ENCODE results near the gene PTGDR2.
A peak's percentile ranks its signal among the peaks of the same experiment; 100 is the strongest.

PTGDR2 gene

DNA sequence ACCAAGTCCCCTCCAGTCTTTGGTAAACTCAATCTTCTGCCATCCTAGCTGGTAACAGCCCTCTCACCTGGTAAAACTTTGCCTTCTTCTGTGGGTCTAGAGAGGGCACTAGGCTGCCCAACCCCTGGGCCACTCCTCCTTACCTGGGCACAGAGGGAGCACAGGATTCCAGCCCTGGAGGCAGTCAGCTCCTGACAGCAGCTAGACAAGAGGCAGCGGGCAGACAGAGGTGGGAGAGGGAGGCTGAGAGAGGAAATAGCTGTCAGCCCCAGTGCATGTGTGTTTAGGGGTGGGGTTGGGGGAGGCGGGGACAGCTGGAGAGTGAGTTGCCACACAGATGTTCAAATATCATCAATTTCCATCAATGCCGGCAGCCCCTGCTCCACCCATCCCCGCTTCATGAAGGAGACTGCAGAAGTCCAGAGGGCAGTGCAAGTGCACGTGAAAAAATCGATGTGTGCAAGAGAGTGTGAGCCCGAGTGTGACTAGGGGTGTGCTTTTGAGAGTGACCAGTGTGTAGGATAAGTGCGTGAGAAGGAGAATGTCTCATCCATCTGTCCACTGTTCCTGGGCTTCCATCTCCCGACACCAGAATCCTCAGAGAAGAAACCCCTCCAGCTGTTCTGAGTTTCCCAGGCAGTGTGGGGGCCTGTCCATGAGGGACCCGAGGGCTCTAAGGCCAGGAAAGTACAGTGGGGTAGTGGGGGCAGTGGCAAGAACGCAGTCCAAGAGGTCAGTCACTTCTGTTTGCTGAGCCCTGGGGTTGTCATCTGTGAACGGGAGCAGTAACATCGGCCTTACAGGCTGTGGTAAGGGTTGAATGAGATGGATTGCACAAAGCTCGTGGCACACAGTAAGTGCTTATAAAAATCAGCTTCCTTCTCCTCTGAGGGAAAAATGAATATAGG lies at the start of gene PTGDR2:
TSS of gene PTGDR2 (minus strand) at position 225 of the 908 bp plus-strand sequence. CDS start 2,228 bp downstream, outside the sequence.
- DNase-seq (ENCODE audit: low spot score): no peak

- no peak for DNase-seq (ENCODE audit: low spot score)
Observed at GRCh38 chr11:60905047-60905446, 49.3 kb upstream of the PTGDR2 start.

GRCh38 chr11:60902625-60903024 lies 46.9 kb upstream of the PTGDR2 start:
- no peak for DNase-seq (ENCODE audit: low spot score)

DNA sequence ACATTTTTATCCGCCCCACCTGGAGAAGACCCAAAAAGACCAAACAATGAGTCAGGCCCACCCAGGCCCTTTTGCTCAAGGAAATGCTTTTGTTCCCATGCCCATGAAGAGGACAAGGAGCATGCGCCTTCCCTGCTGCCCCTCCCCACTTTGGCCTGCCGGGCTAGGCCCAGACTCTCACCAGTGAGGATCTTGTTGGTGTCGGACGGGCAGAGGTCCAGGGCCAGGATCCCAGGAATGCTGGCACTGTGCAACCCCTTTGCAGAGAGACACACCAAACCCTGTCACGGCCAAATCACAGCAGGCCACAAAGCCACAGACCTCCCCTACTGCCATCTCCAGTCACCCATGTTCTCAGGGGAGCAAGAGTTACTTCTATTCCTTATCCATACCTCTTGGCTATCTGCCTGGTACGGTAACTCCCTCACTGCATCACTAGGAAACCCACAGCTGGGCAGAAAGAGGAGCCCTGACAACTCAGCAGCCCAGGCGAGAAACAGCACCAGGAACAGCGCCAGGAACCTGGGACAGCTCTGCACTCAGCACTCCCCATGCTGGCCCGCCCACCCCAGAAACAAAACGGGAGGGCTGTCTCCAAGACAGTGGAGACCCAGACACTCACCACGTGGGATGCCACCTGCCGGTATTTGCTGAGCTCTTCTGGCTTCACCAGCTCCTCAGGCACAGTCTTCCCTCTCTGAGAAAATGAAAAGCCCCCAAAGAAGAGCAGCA lies 45.1 kb upstream of the PTGDR2 start:
- DNase-seq (ENCODE audit: low spot score): no peak

- no peak for DNase-seq (ENCODE audit: low spot score)
Observed at GRCh38 chr11:60899977-60900376, 44.2 kb upstream of the PTGDR2 start.

DNA sequence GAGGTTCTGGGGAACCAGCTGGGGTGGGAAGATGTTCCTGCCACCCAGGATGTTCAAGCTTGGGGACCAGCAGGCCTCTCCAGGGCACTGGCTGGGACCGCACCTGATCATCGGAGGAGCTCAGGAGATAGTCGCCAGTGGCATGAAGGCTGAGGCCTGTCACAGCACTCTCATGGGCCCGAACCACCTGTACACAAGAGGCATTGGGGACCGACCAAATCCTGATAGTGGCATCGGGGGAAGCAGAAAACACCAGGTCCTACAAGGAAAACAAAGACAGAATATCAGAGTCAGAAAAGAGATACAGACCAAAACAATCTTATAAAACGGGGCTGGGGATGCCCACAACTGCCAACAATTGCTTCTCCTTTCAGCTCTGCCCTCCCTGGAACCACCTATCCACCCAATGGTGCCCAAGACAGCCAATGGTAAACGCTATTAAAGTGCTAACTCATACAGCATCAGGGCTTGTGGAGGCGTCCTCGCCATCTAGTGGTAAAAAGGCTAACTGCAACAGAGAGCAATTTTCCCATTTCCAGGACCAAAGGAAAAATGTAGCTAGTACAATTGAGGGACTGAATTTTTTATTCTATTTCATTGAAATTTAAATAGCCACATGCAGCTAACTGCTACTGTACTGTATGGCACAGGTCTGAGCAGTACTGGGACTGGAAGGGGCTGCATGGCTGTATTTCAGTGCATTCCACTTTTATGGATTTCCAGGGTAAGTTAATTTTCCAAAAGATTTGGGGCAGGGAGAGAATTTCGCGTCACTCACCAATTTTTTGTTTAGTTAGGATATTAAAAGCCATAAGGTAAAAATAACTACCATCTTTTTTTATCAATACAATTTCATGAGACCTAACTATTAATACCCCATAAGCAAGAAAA lies 43.5 kb upstream of the PTGDR2 start:
- DNase-seq (ENCODE audit: low spot score): peak; percentile 65

DNA sequence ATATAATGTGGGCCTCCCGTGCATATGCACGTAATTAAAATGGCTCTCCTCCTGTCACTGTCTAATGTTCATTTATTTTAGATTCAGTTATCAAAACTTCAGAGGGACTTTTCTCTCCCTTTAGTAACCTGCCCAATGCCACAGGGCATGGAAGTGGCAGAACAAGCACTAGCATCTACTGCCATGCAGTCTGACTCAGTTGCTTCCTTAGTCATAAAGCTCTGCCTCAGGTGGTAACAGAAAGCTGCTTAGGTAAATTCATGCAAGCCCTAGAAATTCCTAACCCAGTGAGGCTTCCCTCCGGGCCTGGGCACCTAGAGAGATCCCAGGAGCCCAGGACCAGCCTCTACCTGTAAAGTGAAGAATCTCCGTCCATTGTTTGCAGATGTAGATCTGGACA lies 41.7 kb upstream of the PTGDR2 start:
- no peak for DNase-seq (ENCODE audit: low spot score)

DNA sequence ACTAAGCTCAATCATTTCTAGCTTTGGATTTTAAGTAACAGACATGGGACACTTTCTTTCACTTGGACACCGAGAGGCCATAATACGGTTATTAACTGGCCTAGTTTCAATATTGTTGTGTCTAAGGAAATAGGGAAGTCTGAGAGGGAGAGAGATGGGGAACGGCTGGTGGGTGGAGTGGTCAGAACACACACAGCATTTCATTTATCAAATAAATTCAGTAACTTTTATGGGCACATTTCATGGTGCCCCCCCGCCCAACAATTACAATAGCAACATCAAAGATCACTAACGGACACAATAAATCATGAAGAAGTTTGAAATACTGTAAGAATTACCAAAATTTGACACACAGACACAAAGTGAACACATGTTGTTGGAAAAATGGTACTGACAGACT lies 39.9 kb upstream of the PTGDR2 start:
- no peak for DNase-seq (ENCODE audit: low spot score)

DNA sequence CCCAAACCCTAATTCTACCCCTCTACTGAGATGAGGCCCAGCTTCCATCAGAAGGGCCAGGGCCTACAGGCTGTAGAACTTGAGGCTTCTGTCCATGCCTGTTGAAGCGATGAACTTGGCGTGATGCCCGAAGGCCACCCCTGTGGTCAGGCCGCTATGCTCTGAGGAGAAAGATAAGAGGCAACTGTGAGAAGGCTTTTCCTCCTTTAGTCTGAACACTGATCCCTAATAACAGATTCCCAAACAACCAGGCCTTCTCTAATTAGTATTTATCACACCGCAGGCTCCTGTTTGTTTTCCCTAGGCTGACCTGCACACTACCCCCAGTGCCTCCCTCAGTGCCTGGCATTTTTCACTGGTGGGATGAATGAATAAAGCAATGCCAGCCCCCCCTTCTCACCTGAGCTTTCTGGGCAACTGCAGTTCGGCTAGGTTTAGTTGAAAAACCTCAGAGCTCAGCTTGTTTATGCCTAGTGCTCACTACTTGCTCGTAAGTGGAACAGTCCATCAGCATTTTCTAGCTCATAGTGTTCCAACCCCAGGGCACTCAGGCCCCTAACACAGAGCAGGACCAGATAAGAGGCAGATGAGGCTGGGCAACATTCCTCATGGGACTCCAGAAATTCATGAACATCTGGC lies 35.5 kb upstream of the PTGDR2 start:
- DNase-seq (ENCODE audit: low spot score): no peak

DNA sequence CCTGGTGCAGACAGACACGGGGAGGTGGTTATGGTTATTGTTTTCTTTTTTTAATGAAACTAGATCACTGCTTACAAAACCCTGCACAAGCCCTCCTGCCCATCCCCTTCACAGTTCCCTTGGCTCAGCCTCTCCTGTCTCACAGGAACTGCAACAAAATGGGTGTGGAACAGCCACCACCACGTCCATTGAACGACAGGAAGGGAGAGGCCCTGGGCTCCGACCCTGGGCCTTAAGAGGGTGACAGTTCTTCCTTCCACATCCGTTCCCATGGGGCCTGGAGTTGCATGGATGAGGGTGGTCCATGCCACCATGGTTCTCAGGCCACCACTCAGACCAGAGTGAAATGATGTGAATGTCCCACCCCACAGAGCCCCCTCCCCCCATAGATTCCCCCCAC lies 34.9 kb upstream of the PTGDR2 start:
- no peak for DNase-seq (ENCODE audit: low spot score)

- DNase-seq (ENCODE audit: low spot score): no peak
Observed at GRCh38 chr11:60889869-60890311, 34.1 kb upstream of the PTGDR2 start.

- DNase-seq (ENCODE audit: low spot score): peak; percentile 74
Observed at GRCh38 chr11:60887556-60887955, 31.8 kb upstream of the PTGDR2 start.

DNA sequence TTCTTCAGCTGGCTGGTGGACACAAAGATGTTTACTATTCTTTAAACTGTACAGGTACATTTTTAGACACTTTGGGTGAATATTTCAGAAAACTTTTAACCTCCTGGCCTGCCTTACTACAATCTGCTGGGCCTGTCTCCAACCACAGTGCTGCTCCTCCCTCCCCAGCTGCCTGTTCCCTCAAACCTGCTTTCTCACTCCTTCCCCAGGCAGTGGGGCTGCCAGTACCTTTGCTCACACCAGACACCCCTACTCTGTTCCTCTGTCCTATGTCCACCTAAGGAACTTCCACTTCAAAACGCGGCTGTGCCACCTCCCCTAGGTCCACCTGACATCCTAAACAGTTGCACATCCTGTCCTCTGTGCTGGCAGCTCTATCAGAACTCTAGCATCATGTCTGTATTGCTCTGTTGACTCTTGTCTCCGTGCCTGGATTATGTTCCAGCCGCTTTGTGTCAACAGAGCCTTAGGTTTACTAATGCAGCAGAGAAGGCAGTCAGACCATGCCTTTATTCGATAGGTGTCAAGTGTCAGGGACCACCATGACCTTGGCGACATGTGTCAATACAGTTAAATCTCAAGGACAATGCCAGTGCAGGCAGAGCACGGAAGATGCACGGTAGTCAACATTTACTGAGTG lies 25.0 kb upstream of the PTGDR2 start:
- DNase-seq (ENCODE audit: low spot score): no peak

GRCh38 chr11:60879971-60880588 lies 24.3 kb upstream of the PTGDR2 start:
- no peak for DNase-seq (ENCODE audit: low spot score)

- no peak for DNase-seq (ENCODE audit: low spot score)
Observed at GRCh38 chr11:60879104-60879503, 23.4 kb upstream of the PTGDR2 start.

DNA sequence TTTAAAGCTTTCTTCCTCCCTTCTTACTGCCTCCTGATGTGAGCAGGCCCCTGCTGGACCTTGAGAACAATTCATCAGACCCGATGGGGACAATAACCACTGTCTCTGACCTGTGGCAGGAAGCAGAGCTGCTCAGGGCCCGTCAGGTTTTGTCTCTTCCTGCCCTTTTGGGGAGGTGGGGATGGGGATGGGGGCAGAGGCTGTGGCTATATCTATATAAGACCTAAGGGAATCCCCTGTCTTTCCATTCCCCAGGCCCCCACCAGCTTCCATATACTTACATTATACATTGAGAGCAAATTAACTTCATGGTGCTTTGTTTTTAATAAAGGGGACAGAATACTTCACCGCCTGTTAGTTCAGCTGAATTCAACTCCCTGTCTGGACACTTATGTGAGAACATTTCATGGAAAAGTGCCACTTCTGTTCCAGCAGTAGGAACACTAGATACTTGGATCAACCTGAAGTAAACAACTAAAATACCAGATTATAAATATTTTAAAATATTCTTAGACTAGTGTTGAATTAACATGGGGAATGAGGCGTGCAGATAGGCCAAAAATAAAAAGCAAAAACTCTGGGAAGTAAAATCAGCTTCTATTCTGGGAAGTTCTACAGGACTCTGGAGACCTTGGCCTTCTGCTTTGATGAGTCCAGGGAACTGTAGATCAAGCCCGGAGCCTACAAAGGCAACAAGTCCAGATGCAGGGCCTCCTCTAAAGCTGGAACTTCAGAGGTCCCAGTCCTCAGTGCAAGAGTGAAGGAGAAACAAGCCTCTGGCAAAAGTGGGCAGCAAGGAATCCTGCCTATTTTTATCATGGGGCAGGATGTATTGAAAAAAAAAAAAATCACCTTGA lies 22.7 kb upstream of the PTGDR2 start:
- DNase-seq (ENCODE audit: low spot score): no peak

DNA sequence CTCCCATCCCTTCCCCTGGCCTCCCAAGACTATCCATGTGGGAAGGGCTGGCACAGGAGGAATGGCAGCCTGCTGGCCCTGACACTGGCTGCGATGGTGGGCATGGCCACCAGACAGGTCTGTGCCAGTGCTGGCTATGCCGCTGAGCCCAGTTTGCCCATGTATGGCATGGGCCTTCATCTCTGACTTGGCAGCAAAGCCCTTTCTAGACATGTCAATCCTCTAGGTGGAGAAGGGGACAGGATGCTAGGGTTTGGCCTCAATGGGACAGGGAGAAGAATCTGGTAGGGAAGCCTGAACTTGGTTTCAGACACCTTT lies 20.4 kb upstream of the PTGDR2 start:
- no peak for DNase-seq (ENCODE audit: low spot score)

- no peak for DNase-seq (ENCODE audit: low spot score)
Observed at GRCh38 chr11:60875366-60876167, 19.8 kb upstream of the PTGDR2 start.
